HUES64 (cell line): ENCODE results near the gene GNE.

Source experiments
- H3K27ac ChIP-seq: 2 replicates; pipeline ENCODE4 v1.7.0; 2013; ENCODE audit warnings: low read depth, low read length, inconsistent platforms
- H3K27me3 ChIP-seq: 2 replicates; pipeline ENCODE4 v1.6.1; 2013; ENCODE audit warnings: mild to moderate bottlenecking, low read length; ENCODE audit not compliant: insufficient read depth
- H3K36me3 ChIP-seq: 2 replicates; pipeline ENCODE4 v1.6.1; 2013; ENCODE audit warnings: mild to moderate bottlenecking, low read length; ENCODE audit not compliant: insufficient read depth
- H3K4me1 ChIP-seq: 2 replicates; pipeline ENCODE4 v1.6.1; 2013; ENCODE audit warnings: mild to moderate bottlenecking, low read length, moderate library complexity; ENCODE audit not compliant: insufficient read depth
- H3K4me3 ChIP-seq: 2 replicates; pipeline ENCODE4 v1.5.1; 2013; ENCODE audit warnings: mild to moderate bottlenecking, low read length, moderate library complexity
- H3K9ac ChIP-seq: 2 replicates; pipeline ENCODE4 v1.6.1; 2013; ENCODE audit warnings: mild to moderate bottlenecking, low read depth, low read length
- H3K9me3 ChIP-seq: 2 replicates; pipeline ENCODE4 v1.6.1; 2013; ENCODE audit warnings: low read depth, low read length; ENCODE audit not compliant: insufficient read depth
- WGBS: fragments of 150-250, 120-280 bp; methylation state at CpG from one replicate; pipeline ENCODE4 v1.1.7; 2013; ENCODE audit warnings: missing lambda C conversion rate; 5-methylcytosine and 5-hydroxymethylcytosine counted together

Gene GNE

DNA sequence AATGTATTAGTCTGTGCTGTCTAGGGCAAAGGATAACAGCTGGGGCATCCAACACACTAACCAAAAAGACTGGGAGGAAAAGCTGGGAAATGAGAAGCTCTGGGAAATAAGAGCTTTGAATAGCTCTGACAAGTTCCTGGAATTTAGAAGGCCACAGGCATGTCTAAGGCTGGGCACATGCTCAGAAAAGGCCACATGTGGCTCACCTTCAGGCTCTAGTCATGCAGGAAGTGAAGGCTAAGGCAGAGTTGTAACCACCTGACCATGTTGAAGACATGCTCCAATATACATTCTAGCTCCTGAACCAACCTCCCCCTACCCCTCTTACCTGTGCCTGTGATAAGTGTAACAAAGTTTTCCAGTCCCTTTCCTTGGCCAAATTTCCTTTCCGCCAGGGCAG is 35.8 kb downstream of the GNE start:
- no peaks in the 10 kb centered on the region for H3K4me1 ChIP-seq
- H3K27me3 ChIP-seq, result no peaks in the 10 kb centered on the region
- no peak overlapping the region for H3K9ac ChIP-seq
- H3K4me3 ChIP-seq, result no peak overlapping the region
- 100% methylated on average over 1 of the region's 1 CpG for WGBS
- H3K9me3 ChIP-seq, result peaks cover 4% of the 10 kb centered on the region; the same call in 1 of the 2 replicates
- H3K27ac ChIP-seq, result no peak overlapping the region
- peaks cover 80% of the 10 kb centered on the region for H3K36me3 ChIP-seq

DNA sequence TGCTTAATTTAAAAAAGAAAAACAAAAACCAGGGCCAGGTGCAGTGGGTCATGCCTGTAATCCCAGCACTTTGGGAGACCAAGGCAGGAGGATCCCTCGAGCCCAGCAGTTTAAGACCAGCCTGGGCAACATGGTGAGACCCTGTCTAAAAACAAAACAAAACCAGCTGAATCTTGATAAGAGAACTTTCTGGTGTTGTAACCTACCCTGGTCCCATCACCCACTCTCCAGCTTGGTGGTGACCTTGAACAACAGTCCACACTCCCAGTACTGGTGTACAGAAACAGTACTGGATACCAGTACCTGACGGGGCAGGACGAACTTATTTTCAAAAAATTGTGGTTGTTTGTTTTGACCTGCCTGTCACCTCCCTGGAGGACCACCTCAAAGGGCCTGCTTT is 36.6 kb downstream of the GNE start:
- H3K9ac ChIP-seq, result no peak overlapping the region
- 97% methylated on average over 3 of the region's 3 CpGs for WGBS
- H3K36me3 ChIP-seq, result peaks cover 79% of the 10 kb centered on the region

DNA sequence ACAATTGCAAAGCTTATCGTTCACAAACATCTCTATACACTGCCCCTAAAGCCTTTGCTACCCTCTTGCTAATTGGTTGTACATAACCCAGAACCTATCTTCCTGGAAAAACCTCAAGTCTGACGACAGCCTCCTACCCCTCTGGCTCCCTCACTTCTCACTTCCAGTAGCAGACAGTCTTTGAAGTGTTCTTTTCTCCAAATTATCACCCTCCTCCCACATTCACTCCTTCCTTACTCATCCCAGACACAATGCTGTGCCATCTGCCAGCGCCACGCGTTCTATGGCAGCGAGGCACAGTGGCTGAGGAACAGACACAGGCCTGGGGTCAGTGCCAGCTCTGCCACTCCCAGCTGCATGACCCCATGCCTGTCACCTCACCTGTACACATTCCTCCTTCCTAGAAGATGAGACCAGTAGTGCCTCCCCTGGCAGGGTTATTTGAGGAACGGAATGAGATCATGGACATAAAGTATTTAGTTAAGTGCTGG is 39.8 kb downstream of the GNE start:
- H3K4me3 ChIP-seq, result no peak overlapping the region
- peaks cover 87% of the 10 kb centered on the region for H3K36me3 ChIP-seq
- no peak overlapping the region for H3K27ac ChIP-seq
- no peaks in the 10 kb centered on the region for H3K27me3 ChIP-seq
- no peak overlapping the region for H3K9ac ChIP-seq
- 93% methylated on average over 7 of the region's 7 CpGs for WGBS
- H3K9me3 ChIP-seq, result peaks cover 4% of the 10 kb centered on the region; the same call in 1 of the 2 replicates
- no peaks in the 10 kb centered on the region for H3K4me1 ChIP-seq

More for the DNA sequence above, 36.6 kb downstream of the GNE start:
- Histone ChIP-seq H3K4me1 (no peaks in the 10 kb centered on the region), H3K9me3 (peaks cover 4% of the 10 kb centered on the region; the same call in 1 of the 2 replicates), H3K27ac (no peak overlapping the region), H3K27me3 (no peaks in the 10 kb centered on the region), H3K4me3 (no peak overlapping the region)

DNA sequence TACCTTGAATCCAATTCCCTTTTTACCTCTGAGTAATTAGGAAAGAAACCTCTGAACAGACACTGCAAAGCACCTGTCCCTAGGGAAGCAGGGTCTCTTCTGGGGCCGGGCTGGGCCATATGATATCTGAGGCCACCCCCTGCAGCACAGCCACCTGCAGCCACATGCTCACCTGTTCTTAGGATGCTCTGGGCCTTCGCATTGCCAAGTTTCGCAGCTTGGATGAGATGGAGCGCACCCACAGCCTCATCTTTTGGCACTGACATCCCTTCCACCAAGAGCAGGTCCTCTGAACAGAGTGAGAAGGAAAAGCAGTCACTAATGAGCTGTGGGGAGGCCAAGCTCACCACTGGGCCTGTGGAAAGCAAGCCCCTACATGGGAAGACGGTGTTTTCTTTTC is 40.2 kb downstream of the GNE start:
- Histone ChIP-seq H3K27me3 (no peaks in the 10 kb centered on the region), H3K9me3 (peaks cover 4% of the 10 kb centered on the region; the same call in 1 of the 2 replicates), H3K9ac (no peak overlapping the region), H3K4me1 (no peaks in the 10 kb centered on the region), H3K36me3 (peaks cover 86% of the 10 kb centered on the region), H3K4me3 (no peak overlapping the region), H3K27ac (no peak overlapping the region)
- WGBS, result 95% methylated on average over 5 of the region's 5 CpGs

DNA sequence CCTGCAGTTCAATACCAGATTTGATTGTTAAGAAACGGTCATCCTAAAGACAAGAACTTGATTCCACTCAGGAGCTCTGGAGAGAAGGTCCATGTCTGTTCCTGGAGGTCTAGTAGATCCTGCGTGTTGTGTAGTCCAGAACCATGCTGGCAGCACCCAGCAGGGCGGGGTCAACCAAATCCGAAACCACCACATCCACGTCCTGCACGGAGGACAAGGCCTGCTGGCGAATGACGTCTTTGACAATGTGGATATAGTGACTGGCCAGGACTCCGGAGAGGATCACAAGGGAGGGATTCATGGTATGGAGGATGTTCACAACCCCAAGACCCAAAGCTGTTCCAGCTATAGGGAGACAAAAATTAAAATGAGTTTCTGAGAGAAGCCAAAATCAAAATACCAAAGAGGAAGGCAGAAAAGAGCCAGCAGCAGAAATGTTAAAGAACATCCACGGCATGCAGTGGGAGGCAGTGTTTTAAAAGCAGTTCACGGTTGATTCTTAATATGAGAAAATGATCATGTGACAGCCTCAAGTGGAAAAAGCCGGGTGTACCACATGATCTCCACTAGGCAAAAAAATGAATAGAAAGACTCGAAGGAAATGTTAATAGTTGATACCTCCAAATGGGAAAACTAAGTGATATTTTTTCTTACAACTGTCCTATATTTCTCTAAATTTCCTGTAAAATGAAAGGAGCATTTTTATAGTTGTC is 40.8 kb downstream of the GNE start:
- H3K9ac ChIP-seq, result no peak overlapping the region
- H3K4me3 ChIP-seq, result no peak overlapping the region
- no peak overlapping the region for H3K27ac ChIP-seq
- no peaks in the 10 kb centered on the region for H3K4me1 ChIP-seq
- WGBS, result 85% methylated on average over 12 of the region's 13 CpGs
- H3K27me3 ChIP-seq, result no peaks in the 10 kb centered on the region
- peaks cover 2% of the 10 kb centered on the region; the same call in 1 of the 2 replicates for H3K9me3 ChIP-seq
- peaks cover 86% of the 10 kb centered on the region for H3K36me3 ChIP-seq

DNA sequence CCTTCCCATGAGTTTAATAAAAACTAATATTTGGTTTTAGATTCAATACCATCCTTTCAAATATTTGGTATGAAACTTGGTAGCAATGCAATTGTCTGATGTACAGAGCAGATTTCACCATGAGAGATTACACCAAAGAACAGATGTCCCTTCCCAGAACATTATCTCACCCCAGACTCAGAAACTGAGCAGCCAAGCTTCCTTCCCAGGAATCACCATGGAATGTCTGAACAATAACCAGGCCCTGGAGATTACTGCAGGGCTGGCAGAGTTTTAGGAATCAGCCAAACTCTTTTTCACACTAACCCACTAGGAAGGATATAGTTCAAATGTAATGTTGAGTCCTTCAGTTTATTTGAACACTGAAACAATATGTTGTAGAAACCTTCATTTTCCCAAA is 43.7 kb downstream of the GNE start:
- Histone ChIP-seq H3K36me3 (peaks cover 89% of the 10 kb centered on the region), H3K4me3 (no peak overlapping the region), H3K4me1 (no peaks in the 10 kb centered on the region), H3K27me3 (no peaks in the 10 kb centered on the region), H3K27ac (no peak overlapping the region), H3K9me3 (no peaks in the 10 kb centered on the region), H3K9ac (no peak overlapping the region)

DNA sequence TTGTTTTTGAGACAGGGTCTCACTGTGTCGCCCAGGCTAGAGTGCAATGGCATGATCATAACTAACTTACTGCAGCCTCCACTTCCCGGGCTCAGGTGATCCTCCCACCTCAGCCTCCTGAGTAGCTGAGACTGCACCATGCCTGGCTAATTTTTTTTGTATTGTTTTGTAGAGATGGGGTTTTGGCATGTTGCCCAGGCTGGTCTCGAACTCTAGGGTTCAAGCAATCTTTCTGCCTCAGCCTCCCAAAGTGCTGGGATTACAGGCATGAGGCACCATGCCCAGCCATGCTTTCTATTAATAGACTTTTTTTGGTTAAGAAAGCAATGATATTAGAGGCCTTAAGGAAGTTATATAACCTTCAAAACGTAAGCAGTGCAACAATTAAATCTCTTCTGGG is 44.3 kb downstream of the GNE start:
- Histone ChIP-seq H3K4me3 (no peak overlapping the region), H3K4me1 (no peaks in the 10 kb centered on the region), H3K36me3 (peaks cover 89% of the 10 kb centered on the region), H3K9me3 (no peaks in the 10 kb centered on the region), H3K27ac (no peak overlapping the region), H3K9ac (no peak overlapping the region), H3K27me3 (no peaks in the 10 kb centered on the region)
- 98% methylated on average over 4 of the region's 4 CpGs for WGBS

DNA sequence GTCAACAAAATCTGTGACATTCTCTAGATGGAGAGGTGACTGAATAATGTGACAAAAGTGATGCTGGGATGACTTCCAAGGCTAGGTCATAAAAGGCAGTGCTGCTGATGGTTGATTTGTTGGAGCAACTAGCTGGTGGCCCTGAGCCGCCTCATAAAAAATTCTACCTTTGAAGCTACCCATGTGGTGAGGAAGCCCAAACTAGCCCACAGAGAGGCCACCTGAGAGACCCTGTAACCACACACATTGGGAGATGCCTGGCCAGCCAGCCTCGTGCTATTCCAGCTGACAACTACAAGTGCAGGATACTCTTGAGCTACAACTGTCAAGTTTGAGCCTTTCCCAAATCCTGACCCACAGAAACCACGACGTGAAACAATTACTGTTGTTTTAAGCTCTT is 44.9 kb downstream of the GNE start:
- H3K4me3 ChIP-seq, result no peak overlapping the region
- H3K27ac ChIP-seq, result no peak overlapping the region
- H3K9ac ChIP-seq, result no peak overlapping the region
- WGBS, result 95% methylated on average over 4 of the region's 4 CpGs
- peaks cover 89% of the 10 kb centered on the region for H3K36me3 ChIP-seq
- no peaks in the 10 kb centered on the region for H3K27me3 ChIP-seq
- H3K9me3 ChIP-seq, result no peaks in the 10 kb centered on the region
- H3K4me1 ChIP-seq, result no peaks in the 10 kb centered on the region

DNA sequence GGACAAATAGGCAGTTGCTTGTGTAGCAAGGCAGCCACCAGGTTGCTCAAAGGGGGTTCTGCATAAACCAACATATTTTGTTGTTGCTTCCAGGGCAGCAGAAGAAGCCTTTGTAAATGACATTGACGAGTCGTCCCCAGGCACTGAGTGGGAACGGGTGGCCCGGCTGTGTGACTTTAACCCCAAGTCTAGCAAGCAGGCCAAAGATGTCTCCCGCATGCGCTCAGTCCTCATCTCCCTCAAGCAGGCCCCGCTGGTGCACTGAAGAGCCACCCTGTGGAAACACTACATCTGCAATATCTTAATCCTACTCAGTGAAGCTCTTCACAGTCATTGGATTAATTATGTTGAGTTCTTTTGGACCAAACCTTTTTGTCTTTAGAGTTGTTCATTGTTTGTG is 46.7 kb downstream of the GNE start:
- no peaks in the 10 kb centered on the region for H3K27me3 ChIP-seq
- peaks cover 91% of the 10 kb centered on the region for H3K36me3 ChIP-seq
- 96% methylated on average over 7 of the region's 7 CpGs for WGBS
- H3K4me3 ChIP-seq, result no peak overlapping the region
- no peak overlapping the region for H3K9ac ChIP-seq
- no peak overlapping the region for H3K27ac ChIP-seq
- H3K4me1 ChIP-seq, result no peaks in the 10 kb centered on the region
- H3K9me3 ChIP-seq, result no peaks in the 10 kb centered on the region

DNA sequence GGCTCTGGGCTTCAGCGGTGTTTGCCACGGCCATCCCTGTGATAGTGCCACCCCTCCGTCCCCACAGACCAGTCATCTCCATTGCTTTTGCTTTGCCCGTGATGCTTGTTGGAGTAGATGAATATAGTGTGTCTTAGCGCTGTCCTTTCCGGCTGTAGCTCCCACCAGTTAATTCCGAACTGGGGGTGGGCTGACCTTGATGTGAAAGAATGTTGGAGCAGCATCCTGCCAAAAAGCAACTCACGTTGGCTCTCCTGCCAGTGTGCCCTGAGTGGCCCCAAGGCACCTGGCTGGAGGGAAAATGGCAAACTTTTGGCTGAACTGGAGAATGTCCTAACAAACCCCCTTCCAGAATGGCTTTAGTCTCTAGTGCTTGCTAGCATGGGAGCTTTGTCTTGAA is 47.5 kb downstream of the GNE start:
- H3K9me3 ChIP-seq, result no peaks in the 10 kb centered on the region
- H3K9ac ChIP-seq, result no peak overlapping the region
- peaks cover 95% of the 10 kb centered on the region for H3K36me3 ChIP-seq
- no peaks in the 10 kb centered on the region for H3K4me1 ChIP-seq
- 97% methylated on average over 8 of the region's 8 CpGs for whole genome bisulfite sequencing
- no peak overlapping the region for H3K4me3 ChIP-seq
- no peak overlapping the region for H3K27ac ChIP-seq
- no peaks in the 10 kb centered on the region for H3K27me3 ChIP-seq

DNA sequence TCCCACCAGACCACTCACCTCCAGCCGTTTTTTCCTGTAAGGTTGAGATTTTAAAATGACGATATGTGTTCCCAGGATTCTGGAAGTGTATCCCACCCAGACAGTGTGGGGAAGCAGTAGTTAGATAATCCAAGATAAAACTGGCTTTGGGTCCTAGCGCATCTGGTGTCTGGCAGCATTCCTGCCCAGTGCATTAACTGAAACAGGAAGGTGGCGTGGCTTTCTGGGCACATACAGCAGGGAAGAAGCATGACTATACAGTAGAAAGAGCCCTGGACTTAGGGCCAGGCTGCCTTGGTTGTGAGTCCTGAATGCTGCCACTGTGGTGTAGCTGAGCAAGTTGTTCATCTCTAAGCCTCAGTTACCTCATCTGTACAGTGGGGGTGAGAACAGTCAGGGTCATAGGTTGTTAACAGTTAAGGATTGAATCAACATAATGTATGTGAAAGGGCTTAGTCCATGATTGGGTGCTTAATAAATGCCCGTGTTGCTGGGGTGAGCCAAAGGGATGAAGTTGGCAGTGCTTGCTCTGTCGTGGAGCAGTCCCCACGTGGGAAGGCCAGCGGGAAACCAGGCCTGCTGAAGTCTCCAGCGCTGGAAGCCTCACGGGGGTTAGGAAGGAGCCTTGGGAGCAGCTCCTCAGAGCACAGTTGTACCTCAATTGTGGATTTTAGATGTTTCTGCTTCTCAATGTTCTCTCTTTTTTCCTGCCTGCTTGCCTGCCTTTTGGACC is 49.6 kb downstream of the GNE start:
- H3K4me3 ChIP-seq, result no peak overlapping the region
- H3K9me3 ChIP-seq, result no peaks in the 10 kb centered on the region
- WGBS, result 94% methylated on average over 10 of the region's 10 CpGs
- H3K4me1 ChIP-seq, result no peaks in the 10 kb centered on the region
- no peak overlapping the region for H3K9ac ChIP-seq
- H3K27ac ChIP-seq, result no peak overlapping the region
- H3K36me3 ChIP-seq, result peaks cover 98% of the 10 kb centered on the region
- H3K27me3 ChIP-seq, result no peaks in the 10 kb centered on the region
